ENCODE results near the gene PRDM9.

PRDM9 gene

GRCh38 chr5:23507278-23507685 is at the start of gene PRDM9:
Gene PRDM9 (plus strand): TSS chr5:23507609. CDS start chr5:23509034, 1,425 bp downstream.
- TF ChIP-seq CTCF (IDR thresholded peaks at IDR 0.05; ENCODE audit: low read depth, low read length), result no peak
- H3K4me3 ChIP-seq (replicated peaks in 1 of 2; ENCODE audit: low read depth in 2 of 2, low read length in 2 of 2), result peak within 1 kb of the TSS in 1 of 2 donors; percentile 8
- DNase-seq (ENCODE audit: low read depth in 2 of 2), result peak; percentile 43 to 78

- no peak for DNase-seq (ENCODE audit: low read depth in 2 of 2)
- no peak for TF ChIP-seq CTCF (IDR thresholded peaks at IDR 0.05; ENCODE audit: low read depth, low read length)
- no peak overlapping the region for H3K4me3 ChIP-seq (replicated peaks in 1 of 2; ENCODE audit: low read depth in 2 of 2, low read length in 2 of 2)
Measured at GRCh38 chr5:23457780-23458179, 49.6 kb upstream of the PRDM9 start.

GRCh38 chr5:23459214-23459613 is 48.2 kb upstream of the PRDM9 start:
- no peak for TF ChIP-seq CTCF (IDR thresholded peaks at IDR 0.05; ENCODE audit: low read depth, low read length)
- DNase-seq (ENCODE audit: low read depth in 2 of 2), result no peak
- H3K4me3 ChIP-seq (replicated peaks in 1 of 2; ENCODE audit: low read depth in 2 of 2, low read length in 2 of 2), result no peak overlapping the region

GRCh38 chr5:23461576-23461975 is 45.8 kb upstream of the PRDM9 start:
- no peak for TF ChIP-seq CTCF (IDR thresholded peaks at IDR 0.05; ENCODE audit: low read depth, low read length)
- no peak for DNase-seq (ENCODE audit: low read depth in 2 of 2)
- H3K4me3 ChIP-seq (replicated peaks in 1 of 2; ENCODE audit: low read depth in 2 of 2, low read length in 2 of 2), result no peak overlapping the region

- DNase-seq (ENCODE audit: low read depth in 2 of 2), result peak; percentile 69 to 77
- TF ChIP-seq CTCF (IDR thresholded peaks at IDR 0.05; ENCODE audit: low read depth, low read length), result no peak
- H3K4me3 ChIP-seq (replicated peaks in 1 of 2; ENCODE audit: low read depth in 2 of 2, low read length in 2 of 2), result no peak overlapping the region
Measured at GRCh38 chr5:23466401-23466912, 41.0 kb upstream of the PRDM9 start.

GRCh38 chr5:23468658-23469057 is 38.8 kb upstream of the PRDM9 start:
- no peak for TF ChIP-seq CTCF (IDR thresholded peaks at IDR 0.05; ENCODE audit: low read depth, low read length)
- DNase-seq (ENCODE audit: low read depth in 2 of 2), result no peak
- no peak overlapping the region for H3K4me3 ChIP-seq (replicated peaks in 1 of 2; ENCODE audit: low read depth in 2 of 2, low read length in 2 of 2)

- DNase-seq (ENCODE audit: low read depth in 2 of 2), result no peak
- TF ChIP-seq CTCF (IDR thresholded peaks at IDR 0.05; ENCODE audit: low read depth, low read length), result no peak
- H3K4me3 ChIP-seq (replicated peaks in 1 of 2; ENCODE audit: low read depth in 2 of 2, low read length in 2 of 2), result no peak overlapping the region
Measured at GRCh38 chr5:23473915-23474314, 33.5 kb upstream of the PRDM9 start.
